H1 (cell line): ENCODE data around the gene APP.
A peak's percentile ranks its signal among the peaks of the same experiment; 100 is the strongest.

Experiments used
- CTCF ChIP-seq, 3 experiments: IDR thresholded peaks; 1 replicate in 2 of 3; 2 replicates in 1 of 3; pipeline versions ENCODE4 v1.5.1 to v1.6.1; 2011; ENCODE audit warnings: low read length in 3 of 3, mild to moderate bottlenecking in 3 of 3, inconsistent platforms in 2 of 3, low read depth in 1 of 3, moderate library complexity in 1 of 3; ENCODE audit not compliant: insufficient read depth in 1 of 3; ENCODE audit errors: control extremely low read depth in 1 of 3
- EP300 ChIP-seq, 2 experiments: IDR thresholded peaks; 1 replicate in 1 of 2; 2 replicates in 1 of 2; pipeline ENCODE4 v1.6.1; 2011 to 2012; ENCODE audit warnings: low read depth in 2 of 2, low read length in 2 of 2, mild to moderate bottlenecking in 2 of 2, borderline replicate concordance in 1 of 2, inconsistent platforms in 1 of 2, moderate library complexity in 1 of 2
- EZH2 ChIP-seq: fragments of 200-600 bp; sonication (generic); IDR thresholded peaks from 2 replicates; pipeline ENCODE4 v1.7.1; 2012; ENCODE audit warnings: low read depth, mild to moderate bottlenecking, moderate library complexity, low read length, inconsistent platforms; ENCODE audit not compliant: severe bottlenecking
- HDAC2 ChIP-seq, 2 experiments: fragments of 300-600 bp in 1 of 2; sonication (generic) in 1 of 2; IDR thresholded peaks; 2 replicates each; pipeline ENCODE4 v1.6.1; 2011 to 2012; ENCODE audit warnings: low read depth in 2 of 2, low read length in 2 of 2, mild to moderate bottlenecking in 2 of 2, moderate library complexity in 2 of 2, borderline replicate concordance in 1 of 2, inconsistent platforms in 1 of 2
- HDAC6 ChIP-seq: IDR thresholded peaks from one replicate; pipeline ENCODE4 v1.7.1; 2012; ENCODE audit warnings: low read depth, mild to moderate bottlenecking, inconsistent platforms, low read length, moderate library complexity
- JUN ChIP-seq: IDR thresholded peaks from 2 replicates; pipeline ENCODE4 v1.6.1; 2011; ENCODE audit warnings: low read depth, mild to moderate bottlenecking, improper control_type of control experiment, low read length
- POLR2A ChIP-seq, 2 experiments: IDR thresholded peaks; 1 replicate in 1 of 2; 2 replicates in 1 of 2; pipeline ENCODE4 v1.6.1; 2011; ENCODE audit warnings: low read depth in 2 of 2, low read length in 2 of 2, mild to moderate bottlenecking in 2 of 2; ENCODE audit errors: control extremely low read depth in 1 of 2
- POLR2AphosphoS5 ChIP-seq: IDR thresholded peaks from 2 replicates; pipeline ENCODE4 v1.6.1; 2011; ENCODE audit warnings: low read depth, low read length
- SRF ChIP-seq: IDR thresholded peaks from 2 replicates; pipeline ENCODE4 v1.6.1; 2011; ENCODE audit warnings: mild to moderate bottlenecking, low read depth, low read length, moderate library complexity
- YY1 ChIP-seq: IDR thresholded peaks from 2 replicates; pipeline ENCODE4 v1.6.1; 2011; ENCODE audit warnings: low read depth, mild to moderate bottlenecking, low read length
- ZNF274 ChIP-seq: IDR thresholded peaks from 2 replicates; pipeline ENCODE4 v1.7.0; 2012; ENCODE audit warnings: low read length, borderline replicate concordance; ENCODE audit errors: extremely low read depth
- TF ChIP-seq, protein P1 (sequence below): IDR thresholded peaks from 2 replicates; pipeline ENCODE4 v1.6.1; 2012; ENCODE audit warnings: inconsistent platforms

DNA sequence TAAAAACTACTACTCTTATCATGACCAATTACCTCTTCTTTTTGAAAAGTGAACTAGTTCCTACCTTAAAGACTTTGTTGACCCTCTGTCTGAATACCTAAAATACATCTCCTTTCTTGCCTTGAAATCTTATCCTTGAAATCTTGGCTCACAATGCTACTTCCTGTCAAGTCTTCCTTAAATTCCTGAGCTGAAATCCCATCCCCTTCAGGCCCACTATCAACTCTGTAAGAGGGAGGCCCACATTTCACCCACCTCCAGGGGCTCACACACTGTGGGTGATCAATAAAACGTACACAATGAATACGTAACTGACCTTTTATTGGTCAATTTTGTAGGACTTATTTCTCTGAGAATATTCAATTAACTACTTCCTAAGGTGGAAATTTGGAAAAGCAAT lies 88.0 kb downstream of the APP start:
- no peak for TF ChIP-seq POLR2A (IDR thresholded peaks at IDR 0.05; ENCODE audit: control extremely low read depth in 1 of 2, low read depth in 2 of 2, low read length in 2 of 2)
- no peak for TF ChIP-seq HDAC6
- no peak for TF ChIP-seq CTCF (IDR thresholded peaks at IDR 0.05; ENCODE audit: control extremely low read depth in 1 of 3, insufficient read depth in 1 of 3, low read depth in 1 of 3, low read length in 3 of 3)
- 0 out of 4 replicates have a peak, but pooled peaks of 1 of the 2 experiments have one; percentile 28 for TF ChIP-seq HDAC2 (IDR thresholded peaks at IDR 0.05; ENCODE audit: borderline replicate concordance in 1 of 2, low read depth in 2 of 2, low read length in 2 of 2)
- no peak for TF ChIP-seq POLR2AphosphoS5
- no peak for TF ChIP-seq EP300 (IDR thresholded peaks at IDR 0.05; ENCODE audit: borderline replicate concordance in 1 of 2, low read depth in 2 of 2, low read length in 2 of 2)
- TF ChIP-seq JUN: no peak
- TF ChIP-seq EZH2: no peak
- TF ChIP-seq YY1: no peak
- TF ChIP-seq, protein P1, sequence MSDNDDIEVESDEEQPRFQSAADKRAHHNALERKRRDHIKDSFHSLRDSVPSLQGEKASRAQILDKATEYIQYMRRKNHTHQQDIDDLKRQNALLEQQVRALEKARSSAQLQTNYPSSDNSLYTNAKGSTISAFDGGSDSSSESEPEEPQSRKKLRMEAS: no peak
- no peak for TF ChIP-seq SRF
- TF ChIP-seq ZNF274: no peak
